Trophoblast cell (in vitro differentiated cells and primary cell): ENCODE results near the gene CZIB.
A peak's percentile ranks its signal among the peaks of the same experiment; 100 is the strongest.

Experiments
- DNase-seq, 2 donors: peaks; one replicate each; pipeline ENCODE4 v3.0.0-alpha.2; 2016
- H2AFZ ChIP-seq: 2 replicates; pipeline ENCODE4 v1.6.1; 2013; ENCODE audit warnings: low read length, moderate library complexity, mild to moderate bottlenecking; ENCODE audit not compliant: insufficient read depth, poor library complexity
- H2AK5ac ChIP-seq: 2 replicates; pipeline ENCODE4 v1.6.1; 2013; ENCODE audit warnings: mild to moderate bottlenecking, low read length
- H2BK120ac ChIP-seq: 2 replicates; pipeline ENCODE4 v1.6.1; 2013; ENCODE audit warnings: low read length, mild to moderate bottlenecking, moderate library complexity; ENCODE audit not compliant: insufficient read depth, poor library complexity
- H2BK12ac ChIP-seq: 2 replicates; pipeline ENCODE4 v1.6.1; 2013; ENCODE audit warnings: mild to moderate bottlenecking, low read length, moderate library complexity
- H2BK5ac ChIP-seq: 2 replicates; pipeline ENCODE4 v1.6.1; 2013; ENCODE audit warnings: low read length, low read depth, moderate library complexity, mild to moderate bottlenecking; ENCODE audit not compliant: poor library complexity
- H3K14ac ChIP-seq: 2 replicates; pipeline ENCODE4 v1.6.1; 2013; ENCODE audit warnings: mild to moderate bottlenecking, low read length
- H3K18ac ChIP-seq: 2 replicates; pipeline ENCODE4 v1.6.1; 2013; ENCODE audit warnings: mild to moderate bottlenecking, low read length
- H3K23ac ChIP-seq: 2 replicates; pipeline ENCODE4 v1.6.1; 2013; ENCODE audit warnings: low read length
- H3K27ac ChIP-seq: 2 replicates; pipeline ENCODE4 v1.5.1; 2013; ENCODE audit warnings: low read depth, mild to moderate bottlenecking, inconsistent platforms, low read length, moderate library complexity
- H3K27me3 ChIP-seq: 2 replicates; pipeline ENCODE4 v1.6.1; 2013; ENCODE audit warnings: inconsistent platforms, mild to moderate bottlenecking, low read length, moderate library complexity; ENCODE audit not compliant: insufficient read depth
- H3K36me3 ChIP-seq, 2 experiments: 1 replicate in 1 of 2; 2 replicates in 1 of 2; pipeline ENCODE4 v1.6.1; 2013; ENCODE audit warnings: low read length in 2 of 2, mild to moderate bottlenecking in 2 of 2, moderate library complexity in 1 of 2; ENCODE audit not compliant: insufficient read depth in 2 of 2, control insufficient read depth in 1 of 2
- H3K4ac ChIP-seq: 2 replicates; pipeline ENCODE4 v1.6.1; 2013; ENCODE audit warnings: low read depth, mild to moderate bottlenecking, low read length, moderate library complexity
- H3K4me1 ChIP-seq, 2 experiments: 1 replicate in 1 of 2; 2 replicates in 1 of 2; pipeline ENCODE4 v1.6.1; 2013; ENCODE audit warnings: low read length in 2 of 2, mild to moderate bottlenecking in 2 of 2, moderate library complexity in 1 of 2; ENCODE audit not compliant: insufficient read depth in 2 of 2, control insufficient read depth in 1 of 2
- H3K4me2 ChIP-seq: 2 replicates; pipeline ENCODE4 v1.6.1; 2013; ENCODE audit warnings: inconsistent platforms, mild to moderate bottlenecking, low read length, moderate library complexity
- H3K4me3 ChIP-seq: 2 replicates; pipeline ENCODE4 v1.5.1; 2013; ENCODE audit warnings: mild to moderate bottlenecking, low read depth, low read length, inconsistent platforms
- H3K79me1 ChIP-seq: one replicate; pipeline ENCODE4 v1.6.1; 2013; ENCODE audit warnings: low read length
- H3K79me2 ChIP-seq: 2 replicates; pipeline ENCODE4 v1.6.1; 2013; ENCODE audit warnings: low read length, mild to moderate bottlenecking; ENCODE audit not compliant: control insufficient read depth, insufficient read depth, poor library complexity
- H3K9ac ChIP-seq: 2 replicates; pipeline ENCODE4 v1.6.1; 2013; ENCODE audit warnings: mild to moderate bottlenecking, low read length
- H3K9me3 ChIP-seq: 2 replicates; pipeline ENCODE4 v1.6.1; 2013; ENCODE audit warnings: low read depth, mild to moderate bottlenecking, control low read depth, inconsistent platforms, low read length; ENCODE audit not compliant: insufficient read depth
- H4K12ac ChIP-seq: 2 replicates; pipeline ENCODE4 v1.6.1; 2013; ENCODE audit warnings: low read depth, mild to moderate bottlenecking, low read length, moderate library complexity
- H4K8ac ChIP-seq: 2 replicates; pipeline ENCODE4 v1.6.1; 2013; ENCODE audit warnings: low read depth, mild to moderate bottlenecking, low read length, moderate library complexity
- H4K91ac ChIP-seq: one replicate; pipeline ENCODE4 v1.6.1; 2013; ENCODE audit warnings: low read depth, mild to moderate bottlenecking, low read length, moderate library complexity
- WGBS: extraction: QIAGEN DNeasy Blood & Tissue Kit; methylation state at CpG from one replicate; pipeline ENCODE4 v1.1.7; 2013; ENCODE audit warnings: missing lambda C conversion rate; ENCODE audit not compliant: insufficient read length, insufficient coverage; ENCODE audit errors: extremely low coverage; 5-methylcytosine and 5-hydroxymethylcytosine counted together

The CZIB gene

GRCh38 chr1:53196017-53196484 lies 24.4 kb downstream of the CZIB start:
- peaks cover 0 to 5% of the 10 kb centered on the region in 2 experiments for H3K36me3 ChIP-seq
- H2BK120ac ChIP-seq: no peak overlapping the region
- H3K23ac ChIP-seq: no peak overlapping the region
- peaks cover 11 to 15% of the 10 kb centered on the region in 2 experiments for H3K4me1 ChIP-seq
- peak overlapping the region; percentile 59 for H3K4me2 ChIP-seq
- no peak overlapping the region for H2BK5ac ChIP-seq
- peak overlapping the region; percentile 64 for H4K12ac ChIP-seq
- H3K4me3 ChIP-seq: no peak overlapping the region
- no peak overlapping the region for H3K4ac ChIP-seq
- H4K91ac ChIP-seq: no peak overlapping the region
- no peaks in the 10 kb centered on the region for H3K27me3 ChIP-seq
- no peak overlapping the region for H3K18ac ChIP-seq
- WGBS: no CpG with 5 or more reads among the region's 9 CpGs
- H3K9me3 ChIP-seq: no peaks in the 10 kb centered on the region
- peaks cover 6% of the 10 kb centered on the region for H3K79me1 ChIP-seq
- H3K9ac ChIP-seq: no peak overlapping the region
- DNase-seq: peak in 1 of 2 donors; percentile 57
- no peak overlapping the region for H2BK12ac ChIP-seq
- no peak overlapping the region for H2AK5ac ChIP-seq
- H3K14ac ChIP-seq: no peak overlapping the region
- peaks cover 4% of the 10 kb centered on the region for H3K79me2 ChIP-seq
- H4K8ac ChIP-seq: peak overlapping the region; percentile 18
- no peak overlapping the region for H3K27ac ChIP-seq
- peak overlapping the region; percentile 25 for H2AFZ ChIP-seq

- Histone ChIP-seq H3K27me3 (no peaks in the 10 kb centered on the region), H3K14ac (no peak overlapping the region), H3K4me1 (peaks cover 11 to 15% of the 10 kb centered on the region in 2 experiments), H2AFZ (peak overlapping the region; percentile 25), H2BK12ac (no peak overlapping the region), H3K18ac (no peak overlapping the region), H4K12ac (no peak overlapping the region), H2BK5ac (no peak overlapping the region), H3K4me2 (no peak overlapping the region), H3K9ac (no peak overlapping the region), H3K9me3 (no peaks in the 10 kb centered on the region), H2BK120ac (no peak overlapping the region), H3K23ac (no peak overlapping the region), H3K27ac (no peak overlapping the region), H4K91ac (no peak overlapping the region), H3K4me3 (no peak overlapping the region), H3K79me2 (peaks cover 4% of the 10 kb centered on the region), H3K36me3 (no peaks in the 10 kb centered on the region), H3K79me1 (peaks cover 6% of the 10 kb centered on the region), H2AK5ac (no peak overlapping the region), H4K8ac (peak overlapping the region; percentile 18), H3K4ac (no peak overlapping the region)
- no peak for DNase-seq
- no CpG with 5 or more reads among the region's 11 CpGs for WGBS
Measured at GRCh38 chr1:53195246-53196016, 25.0 kb downstream of the CZIB start.

- Histone ChIP-seq H4K12ac (no peak overlapping the region), H3K36me3 (no peaks in the 10 kb centered on the region), H3K23ac (no peak overlapping the region), H4K8ac (no peak overlapping the region), H2BK12ac (no peak overlapping the region), H3K18ac (no peak overlapping the region), H2AK5ac (no peak overlapping the region), H3K4me3 (no peak overlapping the region), H4K91ac (no peak overlapping the region), H3K4me1 (peaks cover 0 to 2% of the 10 kb centered on the region in 2 experiments), H3K9ac (no peak overlapping the region), H3K4ac (no peak overlapping the region), H3K9me3 (no peaks in the 10 kb centered on the region), H3K79me2 (no peaks in the 10 kb centered on the region), H3K4me2 (no peak overlapping the region), H3K27me3 (no peaks in the 10 kb centered on the region), H3K27ac (no peak overlapping the region), H2BK5ac (no peak overlapping the region), H2BK120ac (no peak overlapping the region), H3K14ac (no peak overlapping the region), H2AFZ (no peak overlapping the region), H3K79me1 (no peaks in the 10 kb centered on the region)
- WGBS: no CpG with 5 or more reads among the region's 10 CpGs
- no peak for DNase-seq
Measured at GRCh38 chr1:53190210-53190611, 30.2 kb downstream of the CZIB start.

GRCh38 chr1:53189061-53189460 lies 31.4 kb downstream of the CZIB start:
- Histone ChIP-seq H3K9ac (no peak overlapping the region), H3K27ac (no peak overlapping the region), H2BK120ac (no peak overlapping the region), H3K79me1 (no peaks in the 10 kb centered on the region), H3K9me3 (no peaks in the 10 kb centered on the region), H3K4ac (no peak overlapping the region), H4K91ac (no peak overlapping the region), H3K79me2 (no peaks in the 10 kb centered on the region), H2BK5ac (no peak overlapping the region), H2AFZ (no peak overlapping the region), H3K36me3 (no peaks in the 10 kb centered on the region), H2BK12ac (no peak overlapping the region), H3K23ac (no peak overlapping the region), H4K8ac (no peak overlapping the region), H3K4me3 (no peak overlapping the region), H3K27me3 (no peaks in the 10 kb centered on the region), H3K4me2 (no peak overlapping the region), H2AK5ac (no peak overlapping the region), H3K4me1 (peaks cover 0 to 2% of the 10 kb centered on the region in 2 experiments), H3K14ac (no peak overlapping the region), H4K12ac (no peak overlapping the region), H3K18ac (no peak overlapping the region)
- no CpG with 5 or more reads among the region's 5 CpGs for WGBS
- DNase-seq: no peak
